Measurements from ENCODE around the gene NUTM2A.
A peak's percentile ranks its signal among the peaks of the same experiment; 100 is the strongest.
"Not testable (repeated sequence)": the region's sequence is repeated elsewhere in the genome, so short reads cannot be mapped to it uniquely, and the experiment has no call there.

NUTM2A gene

DNA sequence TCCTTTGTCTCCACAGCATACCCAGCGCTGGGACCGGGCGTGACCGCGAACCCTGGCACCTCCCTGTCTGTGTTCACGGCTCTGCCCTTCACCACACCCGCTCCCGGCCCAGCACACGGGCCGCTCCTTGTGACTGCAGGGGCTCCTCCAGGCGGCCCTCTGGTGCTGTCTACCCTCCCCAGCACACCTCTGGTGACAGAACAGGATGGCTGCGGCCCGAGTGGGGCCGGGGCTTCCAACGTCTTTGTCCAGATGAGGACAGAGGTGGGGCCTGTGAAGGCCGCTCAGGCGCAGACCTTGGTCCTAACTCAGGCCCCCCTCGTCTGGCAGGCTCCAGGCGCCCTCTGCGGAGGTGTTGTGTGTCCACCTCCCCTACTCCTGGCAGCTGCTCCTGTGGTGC, 3.0 kb downstream of the NUTM2A start:
- not testable (repeated sequence) for H3K18ac ChIP-seq (ENCODE audit: low read length); H3K14ac ChIP-seq (ENCODE audit: low read length); H2BK120ac ChIP-seq (ENCODE audit: low read depth, low read length); H4K91ac ChIP-seq (ENCODE audit: low read depth, low read length, poor library complexity); H3K79me1 ChIP-seq (ENCODE audit: low read depth, low read length); H3K9me3 ChIP-seq (replicated peaks in 1 of 2; ENCODE audit: control insufficient read depth in 2 of 2, insufficient read depth in 1 of 2, low read depth in 1 of 2, low read length in 2 of 2); H4K8ac ChIP-seq (ENCODE audit: low read depth, low read length); H3K4me2 ChIP-seq (ENCODE audit: insufficient read depth, low read length, poor library complexity, severe bottlenecking); H3K27ac ChIP-seq (replicated peaks; ENCODE audit: low read length); H2BK15ac ChIP-seq (ENCODE audit: low read length); H3K4me1 ChIP-seq (ENCODE audit: control insufficient read depth in 2 of 2, insufficient read depth in 1 of 2, low read depth in 1 of 2, low read length in 2 of 2); H3K9ac ChIP-seq (ENCODE audit: low read depth, low read length, poor library complexity); H2BK5ac ChIP-seq (ENCODE audit: low read length); H3K27me3 ChIP-seq (ENCODE audit: control insufficient read depth in 3 of 3, insufficient read depth in 3 of 3, low read depth in 1 of 3, low read length in 3 of 3); H2BK12ac ChIP-seq (ENCODE audit: low read length); H3K4ac ChIP-seq (ENCODE audit: low read length); DNase-seq (ENCODE audit: low spot score); H2AFZ ChIP-seq (ENCODE audit: low read length); H2AK5ac ChIP-seq (ENCODE audit: low read depth, low read length); H3K4me3 ChIP-seq (ENCODE audit: low read length in 2 of 2); H3K36me3 ChIP-seq (replicated peaks in 1 of 2; ENCODE audit: control insufficient read depth in 2 of 2, insufficient read depth in 2 of 2, low read length in 2 of 2); H3K23ac ChIP-seq (ENCODE audit: low read depth, low read length, poor library complexity)
- no CpG with 5 or more reads among the region's 20 CpGs for WGBS, 2 donors (ENCODE audit: extremely low coverage in 2 of 2, insufficient read length in 2 of 2, insufficient replicate concordance in 1 of 2)

DNA sequence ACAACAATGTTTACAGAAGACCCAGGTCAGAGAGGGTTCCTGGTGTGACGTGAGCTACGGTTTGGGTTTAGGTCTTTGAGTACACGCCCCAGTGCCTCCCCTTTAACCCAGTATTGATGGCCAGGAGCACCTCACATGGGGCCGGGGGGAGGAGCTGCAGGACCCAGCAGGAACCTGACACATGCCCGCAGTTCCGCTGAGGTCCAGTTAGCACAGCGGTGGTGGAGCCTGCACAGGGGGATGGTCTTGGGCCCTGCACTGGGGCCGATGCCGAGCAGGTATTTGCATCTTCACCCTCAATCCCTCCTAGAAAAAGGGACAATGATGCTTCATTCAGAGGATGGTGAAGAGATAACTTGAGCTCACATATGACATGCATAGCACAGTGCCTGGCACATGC, 4.0 kb downstream of the NUTM2A start:
- H2AFZ ChIP-seq (ENCODE audit: low read length); H4K8ac ChIP-seq (ENCODE audit: low read depth, low read length); H3K9me3 ChIP-seq (replicated peaks in 1 of 2; ENCODE audit: control insufficient read depth in 2 of 2, insufficient read depth in 1 of 2, low read depth in 1 of 2, low read length in 2 of 2); H3K23ac ChIP-seq (ENCODE audit: low read depth, low read length, poor library complexity); H3K27ac ChIP-seq (replicated peaks; ENCODE audit: low read length); H3K14ac ChIP-seq (ENCODE audit: low read length); H4K91ac ChIP-seq (ENCODE audit: low read depth, low read length, poor library complexity); H3K79me1 ChIP-seq (ENCODE audit: low read depth, low read length); H3K4me3 ChIP-seq (ENCODE audit: low read length in 2 of 2); H2BK120ac ChIP-seq (ENCODE audit: low read depth, low read length); DNase-seq (ENCODE audit: low spot score); H2BK15ac ChIP-seq (ENCODE audit: low read length); H2AK5ac ChIP-seq (ENCODE audit: low read depth, low read length); H3K4me1 ChIP-seq (ENCODE audit: control insufficient read depth in 2 of 2, insufficient read depth in 1 of 2, low read depth in 1 of 2, low read length in 2 of 2); H3K4me2 ChIP-seq (ENCODE audit: insufficient read depth, low read length, poor library complexity, severe bottlenecking); H3K27me3 ChIP-seq (ENCODE audit: control insufficient read depth in 3 of 3, insufficient read depth in 3 of 3, low read depth in 1 of 3, low read length in 3 of 3); H3K4ac ChIP-seq (ENCODE audit: low read length); H2BK12ac ChIP-seq (ENCODE audit: low read length); H3K36me3 ChIP-seq (replicated peaks in 1 of 2; ENCODE audit: control insufficient read depth in 2 of 2, insufficient read depth in 2 of 2, low read length in 2 of 2); H3K9ac ChIP-seq (ENCODE audit: low read depth, low read length, poor library complexity); H2BK5ac ChIP-seq (ENCODE audit: low read length): not testable (repeated sequence)
- WGBS, 2 donors (ENCODE audit: extremely low coverage in 2 of 2, insufficient read length in 2 of 2, insufficient replicate concordance in 1 of 2), result no CpG with 5 or more reads among the region's 9 CpGs
- H3K18ac ChIP-seq (ENCODE audit: low read length), result peak overlapping the region; percentile 85

DNA sequence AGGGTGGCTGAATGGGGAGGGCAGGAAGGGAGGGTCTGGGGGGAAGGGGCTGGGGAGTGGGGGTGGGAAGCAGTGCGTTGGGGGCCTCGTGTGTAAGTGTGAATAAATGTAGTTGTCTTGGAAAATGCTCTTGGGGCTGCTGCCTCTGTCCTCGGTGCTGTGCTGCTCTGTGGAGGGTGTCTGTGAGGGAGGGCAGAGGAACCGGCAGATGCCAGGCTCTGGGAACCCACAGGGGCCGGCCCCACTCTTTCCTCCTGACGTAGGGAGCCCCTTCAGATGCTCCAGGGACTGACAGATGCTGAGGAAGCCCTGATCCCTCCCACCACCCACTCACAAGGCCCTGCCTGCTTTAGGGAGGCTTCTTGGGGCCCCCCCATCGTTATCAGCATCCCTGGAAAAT, 9.6 kb downstream of the NUTM2A start:
- not testable (repeated sequence) for H3K18ac ChIP-seq (ENCODE audit: low read length); H3K14ac ChIP-seq (ENCODE audit: low read length); H2AK5ac ChIP-seq (ENCODE audit: low read depth, low read length); H3K79me1 ChIP-seq (ENCODE audit: low read depth, low read length); H2BK5ac ChIP-seq (ENCODE audit: low read length); H2BK12ac ChIP-seq (ENCODE audit: low read length); H3K27ac ChIP-seq (replicated peaks; ENCODE audit: low read length); H3K9ac ChIP-seq (ENCODE audit: low read depth, low read length, poor library complexity); H3K4ac ChIP-seq (ENCODE audit: low read length); H4K91ac ChIP-seq (ENCODE audit: low read depth, low read length, poor library complexity); H2BK15ac ChIP-seq (ENCODE audit: low read length); H2BK120ac ChIP-seq (ENCODE audit: low read depth, low read length); H3K4me3 ChIP-seq (ENCODE audit: low read length in 2 of 2); DNase-seq (ENCODE audit: low spot score); H3K4me2 ChIP-seq (ENCODE audit: insufficient read depth, low read length, poor library complexity, severe bottlenecking); H3K36me3 ChIP-seq (replicated peaks in 1 of 2; ENCODE audit: control insufficient read depth in 2 of 2, insufficient read depth in 2 of 2, low read length in 2 of 2); H3K4me1 ChIP-seq (ENCODE audit: control insufficient read depth in 2 of 2, insufficient read depth in 1 of 2, low read depth in 1 of 2, low read length in 2 of 2); H3K9me3 ChIP-seq (replicated peaks in 1 of 2; ENCODE audit: control insufficient read depth in 2 of 2, insufficient read depth in 1 of 2, low read depth in 1 of 2, low read length in 2 of 2); H2AFZ ChIP-seq (ENCODE audit: low read length); H3K23ac ChIP-seq (ENCODE audit: low read depth, low read length, poor library complexity); H4K8ac ChIP-seq (ENCODE audit: low read depth, low read length); H3K27me3 ChIP-seq (ENCODE audit: control insufficient read depth in 3 of 3, insufficient read depth in 3 of 3, low read depth in 1 of 3, low read length in 3 of 3)
- no CpG with 5 or more reads among the region's 7 CpGs for WGBS, 2 donors (ENCODE audit: extremely low coverage in 2 of 2, insufficient read length in 2 of 2, insufficient replicate concordance in 1 of 2)

DNA sequence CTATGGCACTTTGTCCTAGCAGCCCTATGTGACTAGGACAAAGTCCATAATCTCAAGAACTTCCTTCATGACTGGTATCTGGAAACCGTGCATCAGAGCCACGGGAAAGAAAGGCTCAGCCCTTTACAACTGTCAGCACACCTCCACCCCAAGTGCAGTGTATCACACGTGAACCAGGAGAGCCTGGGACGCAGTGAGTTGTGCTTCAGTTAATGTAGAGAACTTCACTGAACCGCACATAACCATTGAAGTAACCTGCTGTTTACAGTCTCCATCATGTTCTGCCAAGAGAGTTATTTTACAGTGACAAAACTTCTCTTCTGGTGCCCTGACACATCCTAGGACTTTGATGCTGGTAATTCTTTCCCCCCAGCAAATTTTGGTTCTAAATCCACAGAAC, 12.0 kb downstream of the NUTM2A start:
- not testable (repeated sequence) for H3K4me1 ChIP-seq (ENCODE audit: control insufficient read depth in 2 of 2, insufficient read depth in 1 of 2, low read depth in 1 of 2, low read length in 2 of 2); H3K4ac ChIP-seq (ENCODE audit: low read length); H3K9ac ChIP-seq (ENCODE audit: low read depth, low read length, poor library complexity); H4K91ac ChIP-seq (ENCODE audit: low read depth, low read length, poor library complexity); DNase-seq (ENCODE audit: low spot score); H3K9me3 ChIP-seq (replicated peaks in 1 of 2; ENCODE audit: control insufficient read depth in 2 of 2, insufficient read depth in 1 of 2, low read depth in 1 of 2, low read length in 2 of 2); H3K36me3 ChIP-seq (replicated peaks in 1 of 2; ENCODE audit: control insufficient read depth in 2 of 2, insufficient read depth in 2 of 2, low read length in 2 of 2); H3K79me1 ChIP-seq (ENCODE audit: low read depth, low read length); H2BK12ac ChIP-seq (ENCODE audit: low read length); H3K14ac ChIP-seq (ENCODE audit: low read length); H3K4me3 ChIP-seq (ENCODE audit: low read length in 2 of 2); H3K23ac ChIP-seq (ENCODE audit: low read depth, low read length, poor library complexity); H3K4me2 ChIP-seq (ENCODE audit: insufficient read depth, low read length, poor library complexity, severe bottlenecking); H2BK5ac ChIP-seq (ENCODE audit: low read length); H2AK5ac ChIP-seq (ENCODE audit: low read depth, low read length); H3K27me3 ChIP-seq (ENCODE audit: control insufficient read depth in 3 of 3, insufficient read depth in 3 of 3, low read depth in 1 of 3, low read length in 3 of 3); H2AFZ ChIP-seq (ENCODE audit: low read length); H2BK120ac ChIP-seq (ENCODE audit: low read depth, low read length); H3K18ac ChIP-seq (ENCODE audit: low read length); H2BK15ac ChIP-seq (ENCODE audit: low read length); H4K8ac ChIP-seq (ENCODE audit: low read depth, low read length); H3K27ac ChIP-seq (replicated peaks; ENCODE audit: low read length)
- WGBS, 2 donors (ENCODE audit: extremely low coverage in 2 of 2, insufficient read length in 2 of 2, insufficient replicate concordance in 1 of 2), result no CpG with 5 or more reads among the region's 5 CpGs
